H7 (cell line): Measurements from ENCODE around the gene EDIL3. TPM values are rescaled to one million over a fixed set of nuclear protein-coding genes. Genes with fewer than 3 reads are reported as not detected.
"Not testable (repeated sequence)": the region's sequence is repeated elsewhere in the genome, so short reads cannot be mapped to it uniquely, and the experiment has no call there.

Experiments
- DNase-seq: peaks from one replicate; pipeline ENCODE4 v3.0.0; 2012
- H3K27me3 ChIP-seq: 2 replicates; pipeline ENCODE4 v1.6.0; 2011; ENCODE audit warnings: mild to moderate bottlenecking, low read length; ENCODE audit not compliant: control insufficient read depth, insufficient read depth
- H3K36me3 ChIP-seq: replicated peaks from 2 replicates; pipeline ENCODE4 v1.5.1; 2011; ENCODE audit warnings: low read length; ENCODE audit not compliant: control insufficient read depth, insufficient read depth
- H3K4me3 ChIP-seq: 2 replicates; pipeline ENCODE4 v1.5.1; 2011; ENCODE audit warnings: low read depth, mild to moderate bottlenecking, control low read depth, low read length, moderate library complexity; ENCODE audit not compliant: insufficient read depth
- total RNA-seq: library from RNA; depleted of rRNA; stranded (reverse); fragments of >200 nt; shearing (Covaris generic); gene quantifications from 2 replicates; pipeline ENCODE4 v1.2.3, GENCODE V29; 2014

The EDIL3 gene
- total RNA-seq, 1 experiment from 2014 or later: 46.0 TPM

DNA sequence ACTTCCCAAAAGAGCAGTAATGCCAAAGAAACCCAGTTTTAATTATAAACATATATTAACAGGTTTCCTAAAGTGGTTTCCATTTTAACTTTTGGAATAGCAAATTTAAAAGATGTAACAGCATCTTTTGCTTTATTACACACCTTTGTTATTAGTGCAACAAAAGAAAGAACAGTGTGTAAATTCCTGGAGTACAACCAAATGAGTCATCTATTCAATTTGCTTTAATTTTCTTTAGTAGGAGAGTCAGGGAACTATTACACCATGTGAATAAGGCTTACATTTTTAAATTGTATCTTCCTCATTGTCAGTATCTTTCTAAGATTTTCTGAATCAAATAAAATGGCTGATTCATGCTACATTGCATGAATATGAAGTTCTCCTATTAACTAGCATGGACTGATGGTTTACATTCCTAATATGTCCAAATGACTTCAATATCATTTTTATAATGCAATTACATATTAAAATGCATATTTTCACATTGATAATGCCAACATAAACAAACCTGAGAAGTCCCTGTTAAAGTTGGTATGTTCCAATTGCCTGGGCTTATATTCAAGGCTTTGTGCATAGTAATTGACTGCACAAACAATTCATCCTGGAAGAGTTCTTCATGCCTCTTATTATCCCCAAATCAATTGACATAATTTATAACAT is 22.5 kb downstream of the EDIL3 start:
- Histone ChIP-seq H3K36me3 (no peaks in the 10 kb centered on the region), H3K4me3 (no peak overlapping the region), H3K27me3 (no peaks in the 10 kb centered on the region)
- DNase-seq: no peak

DNA sequence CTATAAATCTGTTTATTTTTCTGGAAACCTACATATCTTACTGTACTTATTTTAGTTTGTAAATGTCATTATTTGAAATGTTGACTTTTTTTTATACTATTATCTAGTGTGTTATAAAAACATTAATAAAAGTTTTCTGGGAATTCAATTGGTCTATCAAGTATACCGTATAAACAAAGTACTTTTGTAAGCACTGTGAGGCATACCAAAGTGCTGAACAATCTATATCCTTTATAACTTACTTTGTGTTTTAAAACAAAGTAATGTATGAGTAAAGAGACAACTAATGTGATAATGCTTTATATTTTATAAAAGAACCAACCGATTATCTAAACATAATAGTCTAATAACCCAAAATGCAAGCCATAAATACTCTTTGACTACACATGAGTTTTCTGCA is 23.1 kb downstream of the EDIL3 start:
- H3K27me3 ChIP-seq: no peaks in the 10 kb centered on the region
- no peak for DNase-seq
- no peaks in the 10 kb centered on the region for H3K36me3 ChIP-seq
- no peak overlapping the region for H3K4me3 ChIP-seq

DNA sequence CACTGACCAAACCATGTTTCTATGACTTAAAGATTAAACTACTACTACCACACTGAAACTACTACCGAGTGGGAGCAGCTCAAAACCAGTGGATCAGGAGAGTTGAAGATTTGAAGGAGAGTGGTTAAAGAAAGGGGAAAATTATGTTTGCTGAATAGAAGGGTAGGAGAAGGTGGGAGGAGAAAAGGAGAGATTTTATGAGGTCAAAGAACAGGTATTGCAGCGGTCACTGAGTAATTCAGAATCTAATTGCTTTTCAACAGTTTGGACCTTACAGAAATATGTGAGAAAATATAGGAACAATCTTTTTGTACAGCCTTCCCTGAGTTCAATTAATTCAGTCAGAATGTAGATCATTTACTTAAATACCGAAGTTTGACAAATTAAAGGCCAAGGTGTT is 24.6 kb downstream of the EDIL3 start:
- no peaks in the 10 kb centered on the region for H3K27me3 ChIP-seq
- no peaks in the 10 kb centered on the region for H3K36me3 ChIP-seq
- DNase-seq: no peak
- H3K4me3 ChIP-seq: no peak overlapping the region

DNA sequence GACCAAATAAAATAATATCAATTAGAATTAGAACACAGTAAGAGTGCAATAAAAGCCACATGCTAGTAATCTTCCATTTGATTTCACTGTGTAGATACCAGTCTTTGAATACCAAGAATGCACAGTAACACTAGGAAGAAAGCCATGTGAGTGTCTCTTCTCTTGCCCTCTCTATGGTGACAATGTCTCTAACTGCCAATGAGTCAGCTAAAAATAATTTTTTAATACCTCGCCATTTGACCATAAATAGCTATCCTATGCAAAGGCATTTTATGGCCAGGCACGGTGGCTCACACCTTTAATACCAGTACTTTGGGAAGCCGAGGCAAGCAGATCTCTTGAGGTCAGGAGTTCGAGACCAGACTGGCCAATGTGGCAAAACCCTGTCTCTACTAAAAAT is 30.6 kb downstream of the EDIL3 start:
- no peak for DNase-seq
- H3K4me3 ChIP-seq: no peak overlapping the region
- no peaks in the 10 kb centered on the region for H3K27me3 ChIP-seq
- no peaks in the 10 kb centered on the region for H3K36me3 ChIP-seq

DNA sequence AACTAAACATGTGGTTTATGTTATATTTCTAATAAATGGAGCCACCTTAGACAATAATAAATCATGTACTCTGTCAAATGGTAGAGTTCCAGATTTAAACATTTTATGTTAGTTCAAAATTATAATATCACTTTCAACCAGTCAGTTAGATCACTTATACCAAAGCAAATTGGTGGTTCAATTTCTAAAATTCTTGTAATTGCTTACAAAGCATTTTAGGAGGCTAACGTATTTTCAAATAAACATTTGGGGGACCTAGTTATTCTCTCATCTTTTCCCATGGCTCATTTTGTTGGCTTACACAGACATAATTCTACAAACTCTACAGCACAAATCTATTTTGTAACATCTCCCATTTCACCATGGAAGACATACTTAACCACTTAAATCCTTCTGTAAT is 39.9 kb downstream of the EDIL3 start:
- no peaks in the 10 kb centered on the region for H3K27me3 ChIP-seq
- DNase-seq: no peak
- H3K4me3 ChIP-seq: no peak overlapping the region
- no peaks in the 10 kb centered on the region for H3K36me3 ChIP-seq

DNA sequence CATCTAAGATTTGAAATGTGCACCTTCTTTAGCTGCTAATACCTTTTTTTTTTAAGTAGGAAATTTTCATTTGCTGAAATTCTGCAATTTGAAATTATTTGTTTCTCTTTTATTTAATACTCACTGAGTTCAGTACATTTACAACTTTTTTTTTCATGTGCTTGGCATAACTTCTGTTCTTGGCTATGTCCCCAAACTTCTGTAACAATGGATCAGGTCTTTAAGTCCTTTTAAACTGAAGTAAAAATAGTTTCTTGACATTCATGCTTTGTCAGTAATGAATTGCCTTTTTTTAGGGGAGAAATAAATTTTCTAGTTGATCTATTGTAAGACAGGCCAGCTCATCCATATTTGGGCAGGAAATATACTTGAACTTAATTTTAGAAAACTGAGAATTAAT is 41.5 kb downstream of the EDIL3 start:
- no peaks in the 10 kb centered on the region for H3K36me3 ChIP-seq

DNA sequence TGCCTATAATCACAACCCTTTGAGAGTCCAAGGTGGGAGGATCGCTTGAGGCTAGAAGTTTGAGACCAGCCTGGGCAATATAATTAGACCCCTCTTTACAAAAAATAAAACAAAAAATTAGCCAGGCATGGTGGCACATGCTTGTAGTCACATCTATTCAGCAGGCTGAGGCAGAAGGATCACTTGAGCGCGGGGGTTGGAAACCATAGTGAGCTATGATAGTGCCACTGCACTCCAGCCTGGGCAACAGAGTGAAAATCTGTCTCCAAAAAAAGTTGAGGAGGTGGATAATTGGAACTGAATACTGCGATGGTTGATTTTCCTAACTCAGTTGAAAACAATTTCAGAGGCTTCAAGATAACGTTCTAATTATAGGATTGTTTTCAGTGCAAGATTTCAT is 52.6 kb downstream of the EDIL3 start:
- Histone ChIP-seq H3K27me3 (no peaks in the 10 kb centered on the region), H3K4me3 (no peak overlapping the region), H3K36me3 (no peaks in the 10 kb centered on the region)
- no peak for DNase-seq

More for the DNA sequence above, 41.5 kb downstream of the EDIL3 start:
- no peaks in the 10 kb centered on the region for H3K27me3 ChIP-seq
- no peak for DNase-seq
- no peak overlapping the region for H3K4me3 ChIP-seq

DNA sequence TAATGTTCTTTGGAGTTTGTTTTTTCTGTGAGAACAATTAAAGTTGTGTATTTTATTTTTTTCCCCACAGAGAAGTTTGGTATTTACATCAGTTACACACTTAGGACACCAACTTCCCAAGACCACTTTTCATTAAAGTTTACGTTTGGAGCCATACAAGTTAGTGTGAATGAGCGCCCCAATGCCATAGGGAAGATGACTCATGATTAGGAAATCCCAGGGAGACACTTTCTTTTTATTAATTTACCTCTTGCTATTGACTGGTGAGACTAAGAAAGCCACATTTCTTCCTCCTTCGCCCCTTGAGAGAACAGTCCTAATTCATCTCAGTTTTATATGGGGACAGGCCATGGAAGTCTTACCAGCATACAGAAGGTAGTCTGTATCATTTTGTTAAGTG is 57.1 kb downstream of the EDIL3 start:
- no peaks in the 10 kb centered on the region for H3K27me3 ChIP-seq
- DNase-seq: no peak
- H3K36me3 ChIP-seq: no peaks in the 10 kb centered on the region
- H3K4me3 ChIP-seq: no peak overlapping the region

DNA sequence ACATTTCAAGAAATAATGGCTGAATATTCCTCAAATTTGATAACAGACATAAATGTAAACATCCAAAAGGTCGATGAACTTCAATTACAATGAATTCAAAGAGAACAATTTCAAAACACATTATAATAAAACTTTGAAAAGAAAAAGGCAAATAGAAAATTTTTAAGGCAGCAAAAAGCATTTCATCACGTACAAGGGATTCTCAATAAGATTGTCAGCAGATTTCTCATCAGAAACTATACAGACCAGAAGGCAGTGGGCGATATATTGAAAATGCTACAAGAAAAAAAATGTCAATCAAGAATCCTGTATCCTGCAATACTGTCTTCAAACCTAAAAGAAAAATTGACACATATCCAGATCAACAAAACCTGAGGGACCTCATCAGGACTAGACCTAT is 62.0 kb downstream of the EDIL3 start:
- no peak for DNase-seq
- Histone ChIP-seq H3K36me3 (no peaks in the 10 kb centered on the region), H3K4me3 (no peak overlapping the region), H3K27me3 (no peaks in the 10 kb centered on the region)

DNA sequence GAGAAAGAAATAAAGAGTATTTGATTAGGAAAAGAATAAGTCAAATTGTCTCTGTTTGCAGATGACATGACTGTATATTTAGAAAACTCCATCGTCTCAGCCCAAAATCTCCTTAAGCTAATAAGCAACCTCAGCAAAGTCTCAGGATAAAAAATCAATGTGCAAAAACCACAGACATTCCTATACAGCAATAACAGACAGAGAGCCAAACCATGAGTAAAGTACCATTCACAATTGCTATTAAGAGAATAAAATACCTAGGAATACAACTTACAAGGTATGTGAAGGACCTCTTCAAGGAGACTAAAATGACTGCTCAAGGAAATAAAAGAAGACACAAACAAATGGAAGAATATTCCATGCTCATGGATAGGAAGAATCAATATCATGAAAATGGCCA is 66.9 kb downstream of the EDIL3 start:
- not testable (repeated sequence) for H3K4me3 ChIP-seq, DNase-seq, H3K27me3 ChIP-seq, H3K36me3 ChIP-seq

DNA sequence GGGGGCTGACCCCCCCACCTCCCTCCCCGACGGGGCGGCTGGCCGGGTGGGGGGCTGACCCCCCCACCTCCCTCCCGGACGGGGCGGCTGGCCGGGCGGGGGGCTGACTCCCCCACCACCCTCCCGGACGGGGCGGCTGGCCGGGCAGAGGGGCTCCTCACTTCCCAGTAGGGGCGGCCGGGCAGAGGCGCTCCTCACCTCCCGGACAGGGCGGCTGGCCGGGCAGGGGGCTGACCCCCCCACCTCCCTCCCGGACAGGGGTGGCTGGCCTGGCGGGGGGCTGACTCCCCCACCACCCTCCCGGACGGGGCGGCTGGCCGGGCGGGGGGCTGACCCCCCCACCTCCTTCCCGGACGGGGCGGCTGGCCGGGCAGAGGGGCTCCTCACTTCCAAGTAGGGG is 72.4 kb downstream of the EDIL3 start:
- H3K4me3 ChIP-seq, H3K36me3 ChIP-seq, DNase-seq, H3K27me3 ChIP-seq: not testable (repeated sequence)

DNA sequence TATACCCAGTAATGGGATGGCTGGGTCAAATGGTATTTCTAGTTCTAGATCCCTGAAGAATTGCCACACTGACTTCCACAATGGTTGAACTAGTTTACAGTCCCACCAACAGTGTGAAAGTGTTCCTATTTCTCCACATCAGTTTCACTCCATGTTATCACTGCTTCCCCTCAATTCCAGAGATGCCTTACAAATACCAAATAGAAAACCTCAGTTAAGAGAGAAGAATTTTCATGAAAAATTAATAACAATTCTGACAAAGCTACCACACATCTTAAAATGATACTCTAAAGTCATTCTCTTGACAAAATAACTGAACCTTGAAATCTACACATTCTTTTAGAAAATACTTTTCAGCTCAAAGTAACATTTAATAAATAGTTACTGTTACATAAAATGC is 74.8 kb downstream of the EDIL3 start:
- H3K4me3 ChIP-seq, H3K27me3 ChIP-seq, DNase-seq, H3K36me3 ChIP-seq: not testable (repeated sequence)

DNA sequence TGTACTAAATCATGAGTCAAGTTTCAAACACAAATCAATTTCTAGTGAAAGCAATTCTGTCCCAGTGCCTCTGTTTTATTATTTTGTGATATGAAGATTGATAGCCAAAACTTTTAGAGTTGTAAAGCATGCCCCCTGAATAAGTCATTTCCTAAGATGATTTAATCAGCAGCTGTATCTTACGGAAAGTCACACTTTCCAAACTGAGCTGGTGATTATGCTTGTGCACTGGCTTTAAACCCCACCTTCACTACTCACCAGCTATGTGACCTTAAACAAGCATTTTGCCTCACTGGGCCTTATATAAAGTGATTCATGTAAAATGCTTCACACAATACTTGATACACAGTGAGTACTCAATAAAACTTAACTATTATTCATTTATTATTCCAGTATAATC is 78.1 kb downstream of the EDIL3 start:
- DNase-seq: no peak
- H3K4me3 ChIP-seq: no peak overlapping the region
- H3K27me3 ChIP-seq: no peaks in the 10 kb centered on the region; the same call in 1 of the 2 replicates
- no peaks in the 10 kb centered on the region for H3K36me3 ChIP-seq

DNA sequence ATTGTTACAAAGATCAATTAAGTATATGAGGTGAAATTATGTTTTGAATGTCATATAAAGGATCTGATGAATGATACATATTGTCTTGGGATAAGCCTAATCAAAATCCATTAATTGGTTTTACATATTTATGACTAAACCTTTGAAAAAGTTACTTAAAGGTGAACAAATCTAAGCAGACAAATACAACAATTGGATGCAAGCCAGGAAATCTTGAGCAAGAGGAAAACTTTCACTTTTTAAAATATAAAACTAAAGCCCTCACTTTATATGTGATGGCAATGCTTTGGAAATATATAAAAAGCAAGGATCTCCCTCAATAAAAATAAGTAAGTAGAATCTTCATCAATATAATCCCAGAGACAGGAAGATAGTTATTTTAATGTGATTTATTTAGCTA is 80.1 kb downstream of the EDIL3 start:
- DNase-seq: no peak
- no peaks in the 10 kb centered on the region; the same call in 1 of the 2 replicates for H3K27me3 ChIP-seq
- no peaks in the 10 kb centered on the region for H3K36me3 ChIP-seq
- H3K4me3 ChIP-seq: no peak overlapping the region

DNA sequence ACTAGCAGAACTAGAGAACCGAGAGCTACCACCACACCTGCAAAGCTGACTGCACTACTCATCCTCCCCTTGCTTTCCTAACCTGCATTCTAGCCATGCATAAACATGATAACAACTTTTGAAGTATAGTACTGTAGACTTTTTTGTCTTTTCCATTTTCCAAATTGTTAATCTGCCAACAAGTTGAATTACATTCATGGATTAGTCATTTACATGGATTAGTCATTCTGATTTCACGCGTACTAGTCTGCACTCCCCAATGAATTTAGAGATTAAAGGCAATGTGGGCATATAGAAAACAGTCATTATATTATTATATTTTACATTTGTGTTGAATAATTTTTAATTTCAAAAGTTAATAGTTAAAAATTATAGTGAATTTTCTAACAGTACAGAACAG is 81.4 kb downstream of the EDIL3 start:
- no peak for DNase-seq
- Histone ChIP-seq H3K27me3 (no peaks in the 10 kb centered on the region), H3K4me3 (no peak overlapping the region), H3K36me3 (no peaks in the 10 kb centered on the region)

DNA sequence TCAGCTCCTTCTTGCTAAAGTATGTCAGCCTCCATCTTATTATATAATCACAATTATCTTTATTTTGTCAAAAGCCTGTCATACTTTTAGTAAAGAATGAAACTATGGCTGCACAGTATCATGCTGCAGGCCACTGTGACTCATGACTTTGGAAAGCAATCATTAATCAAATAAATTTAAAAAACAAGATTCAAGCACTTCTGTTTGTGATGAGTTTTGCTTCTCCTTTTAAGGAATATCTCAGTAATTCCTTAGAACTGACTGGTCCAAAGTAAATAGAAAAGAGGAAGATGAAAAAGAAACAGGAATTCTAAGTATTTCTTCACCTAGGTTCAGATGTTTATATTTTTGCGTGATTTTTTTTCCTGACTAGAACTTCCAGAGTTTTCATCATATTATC is 83.1 kb downstream of the EDIL3 start:
- Histone ChIP-seq H3K4me3 (no peak overlapping the region), H3K36me3 (no peaks in the 10 kb centered on the region), H3K27me3 (no peaks in the 10 kb centered on the region)
- no peak for DNase-seq
